HG02870 (cell line): ENCODE measurements around the gene SORT1.
"Not testable (repeated sequence)": the region's sequence is repeated elsewhere in the genome, so short reads cannot be mapped to it uniquely, and the experiment has no call there.

ENCODE experiments used
- ATAC-seq: cut with Tn5 transposase; IDR thresholded peaks from one replicate; pipeline ENCODE4 v1.9.1; 2021; ENCODE audit warnings: mild to moderate bottlenecking, moderate library complexity; ENCODE audit not compliant: unreplicated experiment

The SORT1 gene

DNA sequence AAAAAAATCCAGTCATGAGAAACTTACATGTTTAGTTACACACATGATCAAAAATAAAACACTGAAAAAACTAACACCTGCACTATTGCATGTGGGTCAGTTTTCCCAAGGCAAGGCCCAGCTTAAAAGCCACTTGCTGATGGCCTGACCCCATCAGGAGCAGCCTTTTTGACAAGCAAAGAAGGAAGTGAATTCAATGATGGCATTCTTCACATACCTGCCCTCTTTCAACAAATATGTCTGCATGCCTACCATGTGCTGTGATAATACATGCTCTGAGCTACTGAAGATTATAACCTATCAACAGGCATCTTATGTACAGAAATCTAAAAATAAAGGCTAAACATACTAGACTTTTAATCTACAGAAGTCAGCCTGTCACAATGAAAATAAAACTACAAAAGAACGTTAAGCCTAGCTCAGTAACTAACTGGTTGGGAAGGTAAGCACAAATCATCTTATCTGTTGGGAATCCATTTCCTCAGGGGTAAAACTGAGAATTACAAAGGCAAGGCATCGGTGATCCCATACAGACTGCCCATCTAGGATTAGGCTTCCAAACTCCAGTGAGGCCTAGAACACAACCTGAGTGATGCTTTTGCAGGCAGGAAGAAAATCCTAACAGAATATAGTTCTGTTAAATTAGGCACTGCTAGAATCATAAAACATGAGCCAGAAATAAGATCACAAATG lies 14.5 kb downstream of the SORT1 start:
- no peak for ATAC-seq

- ATAC-seq: no peak
Measured at GRCh38 chr1:109381573-109381972, 16.1 kb downstream of the SORT1 start.

- ATAC-seq: no peak
Measured at GRCh38 chr1:109379907-109380306, 17.8 kb downstream of the SORT1 start.

DNA sequence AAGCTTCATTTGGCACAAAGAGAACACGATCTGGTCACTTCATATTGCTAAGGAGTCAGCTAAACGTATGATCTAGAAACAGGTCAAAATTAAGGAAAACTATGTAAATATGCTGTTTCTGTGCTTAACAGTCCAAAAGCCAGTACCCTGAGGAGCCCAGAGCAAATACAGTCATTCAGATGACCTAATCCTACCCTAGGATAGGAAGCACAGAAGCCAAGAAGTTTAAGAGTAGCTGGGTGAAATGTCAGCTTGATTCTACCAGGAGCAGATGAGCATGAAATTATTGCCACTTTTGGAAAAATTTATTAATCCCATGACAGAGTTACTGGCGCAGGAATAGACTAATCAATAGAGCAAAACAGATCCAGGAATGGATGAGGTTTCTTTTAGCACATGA lies 18.3 kb downstream of the SORT1 start:
- no peak for ATAC-seq

DNA sequence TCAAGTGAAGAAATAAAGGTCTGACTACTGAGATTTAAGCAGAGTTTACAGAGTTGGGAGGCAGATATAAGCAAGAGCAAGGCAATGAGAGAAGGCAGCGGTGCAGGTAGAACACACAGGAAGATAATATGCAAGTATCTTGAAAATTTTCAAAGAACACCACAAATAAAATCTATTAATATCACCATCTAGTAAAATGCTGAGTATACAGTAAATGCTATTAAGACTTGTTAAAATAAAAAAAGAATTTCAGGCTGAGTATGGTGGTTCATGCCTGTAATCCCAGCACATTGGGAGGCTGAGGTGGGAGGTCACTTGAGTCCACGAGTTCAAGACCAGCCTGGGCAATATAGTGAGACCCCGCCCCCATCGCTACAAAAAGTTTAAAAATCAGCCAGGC lies 20.0 kb downstream of the SORT1 start:
- no peak for ATAC-seq

- not testable (repeated sequence) for ATAC-seq
Measured at GRCh38 chr1:109373696-109374095, 24.0 kb downstream of the SORT1 start.

- ATAC-seq: no peak
Measured at GRCh38 chr1:109373126-109373525, 24.6 kb downstream of the SORT1 start.

DNA sequence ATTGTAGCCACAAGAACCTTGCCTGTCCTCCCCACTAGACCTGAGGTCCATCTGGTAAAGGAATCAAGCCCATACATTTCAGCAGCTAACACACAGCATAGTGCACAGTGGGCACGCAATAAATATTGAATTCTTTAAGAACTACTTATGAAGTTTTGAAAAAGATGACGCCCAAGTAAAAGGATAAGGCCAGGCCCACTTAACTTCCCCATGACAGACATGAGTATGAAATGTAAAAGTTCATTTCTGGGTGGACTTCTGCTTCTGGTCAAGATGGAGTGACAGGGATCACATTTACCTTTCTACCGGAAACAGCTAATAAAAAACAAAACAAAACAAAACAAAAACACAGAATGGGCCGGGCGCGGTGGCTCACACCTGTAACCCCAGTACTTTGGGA lies 25.4 kb downstream of the SORT1 start:
- no peak for ATAC-seq

GRCh38 chr1:109371341-109371739 lies 26.4 kb downstream of the SORT1 start:
- ATAC-seq: no peak

DNA sequence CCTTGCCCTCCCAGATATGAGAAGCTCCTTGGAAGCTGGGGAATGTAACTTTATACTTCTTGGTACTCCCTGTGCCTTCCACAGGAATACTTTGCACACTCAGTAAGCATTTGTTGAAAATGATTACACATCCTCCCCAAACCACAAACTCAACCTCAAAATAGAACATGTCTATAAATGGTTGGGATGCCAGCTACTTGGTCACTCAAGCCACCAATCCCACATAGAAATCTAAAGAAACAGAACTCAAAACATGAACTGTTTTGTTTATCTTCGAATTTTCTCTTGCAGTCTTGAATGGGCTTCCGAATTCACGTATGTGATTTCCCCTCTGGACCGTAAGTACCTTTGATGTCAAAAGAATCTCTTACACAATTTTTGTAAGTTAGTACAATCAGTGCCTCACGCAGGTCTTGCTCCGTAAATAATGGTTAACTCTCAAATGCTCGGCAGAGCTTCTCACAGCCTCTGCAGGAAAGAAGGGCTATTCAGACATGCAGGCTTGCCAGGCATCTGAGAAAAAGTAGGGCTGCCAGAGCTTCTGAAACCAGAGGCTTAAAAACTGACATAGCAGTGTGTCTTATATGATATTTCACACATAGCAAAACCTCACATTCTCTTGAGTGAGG lies 26.9 kb downstream of the SORT1 start:
- no peak for ATAC-seq

DNA sequence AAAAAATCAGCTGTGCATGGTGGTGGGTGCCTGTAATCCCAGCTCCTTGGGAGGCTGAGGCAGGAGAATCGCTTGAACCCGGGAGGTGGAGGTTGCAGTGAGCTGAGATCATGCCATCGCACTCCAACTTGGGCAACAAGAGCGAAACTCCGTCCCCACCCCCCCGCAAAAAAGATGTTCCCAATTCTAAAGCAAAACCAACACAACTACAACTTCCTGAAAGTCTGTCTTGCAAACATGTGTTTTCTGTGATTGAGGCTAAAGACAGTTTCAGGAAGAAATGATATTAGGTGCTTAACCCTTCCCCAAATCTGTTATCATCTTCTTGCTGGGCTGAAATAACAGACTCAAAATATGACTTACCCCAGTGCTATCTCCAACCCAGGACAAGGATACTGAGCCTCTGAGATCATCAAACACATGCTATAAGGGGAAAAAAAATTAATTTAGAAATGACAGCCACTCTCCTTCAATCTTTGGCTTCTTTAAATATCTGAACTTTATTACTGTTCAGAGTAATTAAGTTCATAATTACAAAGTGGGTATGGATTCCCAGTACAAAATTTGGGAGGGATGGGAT lies 28.5 kb downstream of the SORT1 start:
- ATAC-seq: no peak

- no peak for ATAC-seq
Measured at GRCh38 chr1:109368464-109368863, 29.3 kb downstream of the SORT1 start.

- no peak for ATAC-seq
Measured at GRCh38 chr1:109367626-109368025, 30.1 kb downstream of the SORT1 start.

GRCh38 chr1:109365642-109366204 lies 32.0 kb downstream of the SORT1 start:
- no peak for ATAC-seq

GRCh38 chr1:109361649-109362048 lies 36.1 kb downstream of the SORT1 start:
- ATAC-seq: no peak

- no peak for ATAC-seq
Measured at GRCh38 chr1:109361069-109361468, 36.6 kb downstream of the SORT1 start.

GRCh38 chr1:109357616-109358015 lies 40.1 kb downstream of the SORT1 start:
- no peak for ATAC-seq

GRCh38 chr1:109356915-109357314 lies 40.8 kb downstream of the SORT1 start:
- ATAC-seq: no peak

DNA sequence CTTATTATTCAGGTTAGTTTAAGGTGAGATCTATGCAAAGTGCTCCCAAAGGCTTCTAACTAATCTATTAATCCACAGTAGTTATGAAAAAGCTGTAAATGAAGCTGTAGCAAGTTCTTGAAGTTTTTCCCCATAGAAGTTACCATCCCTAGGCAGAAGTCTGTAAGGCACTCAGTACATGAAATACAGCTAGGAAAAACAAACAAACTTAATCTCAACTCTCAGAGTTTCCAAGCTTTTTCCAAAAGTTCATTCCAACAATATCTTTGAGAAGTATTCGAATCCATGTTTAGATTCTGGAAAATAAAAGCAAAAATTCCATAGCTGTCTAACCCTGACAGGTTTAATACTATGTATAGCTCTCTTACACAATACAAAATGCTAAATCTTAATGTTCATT lies 41.2 kb downstream of the SORT1 start:
- no peak for ATAC-seq

- ATAC-seq: no peak
Measured at GRCh38 chr1:109354929-109355328, 42.8 kb downstream of the SORT1 start.

DNA sequence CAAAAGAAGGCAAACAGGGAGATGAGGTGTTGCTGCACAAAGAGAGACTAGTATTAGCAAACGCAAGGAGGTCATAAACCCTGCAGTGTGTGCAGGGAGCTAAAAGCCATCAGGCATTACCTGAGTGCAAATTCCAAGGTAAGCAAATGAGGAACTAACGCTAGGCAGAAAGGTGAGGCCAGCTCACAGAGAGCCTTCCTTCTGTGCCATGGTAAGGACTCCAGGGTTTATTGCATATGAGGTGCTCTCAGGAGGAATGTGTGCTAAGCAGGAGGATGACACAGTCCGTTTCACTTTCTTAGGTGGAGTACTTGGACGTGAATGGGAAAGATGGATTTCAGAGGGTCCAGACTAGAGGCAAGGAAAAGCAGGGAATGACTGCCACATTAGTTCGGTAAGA lies 46.3 kb downstream of the SORT1 start:
- no peak for ATAC-seq

- ATAC-seq: no peak
Measured at GRCh38 chr1:109350655-109351054, 47.1 kb downstream of the SORT1 start.
